GM15510 (cell line): ENCODE measurements around the gene ELK3.

Experiments used
- POLR2A ChIP-seq: IDR thresholded peaks from 3 replicates; pipeline ENCODE4 v1.6.1; 2011; ENCODE audit warnings: borderline replicate concordance; ENCODE audit not compliant: insufficient read length; ENCODE audit errors: extremely low read depth

ELK3 gene

GRCh38 chr12:96215919-96216273 lies 21.7 kb downstream of the ELK3 start:
- TF ChIP-seq POLR2A, result no peak

GRCh38 chr12:96218989-96219678 lies 25.0 kb downstream of the ELK3 start:
- no peak for TF ChIP-seq POLR2A

GRCh38 chr12:96219700-96220206 lies 25.6 kb downstream of the ELK3 start:
- no peak for TF ChIP-seq POLR2A

GRCh38 chr12:96220902-96221301 lies 26.7 kb downstream of the ELK3 start:
- TF ChIP-seq POLR2A, result no peak

- TF ChIP-seq POLR2A, result no peak
Observed at GRCh38 chr12:96221391-96221790, 27.2 kb downstream of the ELK3 start.

GRCh38 chr12:96223411-96224218 lies 29.4 kb downstream of the ELK3 start:
- no peak for TF ChIP-seq POLR2A

GRCh38 chr12:96224219-96224615 lies 30.0 kb downstream of the ELK3 start:
- TF ChIP-seq POLR2A, result no peak

- TF ChIP-seq POLR2A, result no peak
Observed at GRCh38 chr12:96225044-96225855, 31.1 kb downstream of the ELK3 start.

- TF ChIP-seq POLR2A, result no peak
Observed at GRCh38 chr12:96225994-96226399, 31.8 kb downstream of the ELK3 start.

GRCh38 chr12:96226401-96226800 lies 32.2 kb downstream of the ELK3 start:
- no peak for TF ChIP-seq POLR2A

GRCh38 chr12:96226801-96227348 lies 32.7 kb downstream of the ELK3 start:
- no peak for TF ChIP-seq POLR2A

GRCh38 chr12:96227365-96228106 lies 33.4 kb downstream of the ELK3 start:
- no peak for TF ChIP-seq POLR2A

GRCh38 chr12:96228566-96229248 lies 34.5 kb downstream of the ELK3 start:
- no peak for TF ChIP-seq POLR2A
